Mucosa of stomach (tissue), 1 donor: ENCODE measurements around the gene GCKR.
"Not testable (repeated sequence)": the region's sequence is repeated elsewhere in the genome, so short reads cannot be mapped to it uniquely, and the experiment has no call there.

Experiments
- H3K27me3 ChIP-seq: one replicate; pipeline ENCODE4 v1.7.0; 2013; ENCODE audit warnings: mild to moderate bottlenecking, low read length; ENCODE audit not compliant: control insufficient read depth, insufficient read depth
- H3K36me3 ChIP-seq: one replicate; pipeline ENCODE4 v1.7.0; 2013; ENCODE audit warnings: low read length; ENCODE audit not compliant: control insufficient read depth, insufficient read depth
- H3K4me1 ChIP-seq: one replicate; pipeline ENCODE4 v1.7.0; 2013; ENCODE audit warnings: mild to moderate bottlenecking, low read length; ENCODE audit not compliant: control insufficient read depth, insufficient read depth
- H3K4me3 ChIP-seq: one replicate; pipeline ENCODE4 v1.7.0; 2013; ENCODE audit warnings: low read length
- H3K9ac ChIP-seq: one replicate; pipeline ENCODE4 v1.7.0; 2013; ENCODE audit warnings: mild to moderate bottlenecking, low read length, moderate library complexity
- H3K9me3 ChIP-seq: one replicate; pipeline ENCODE4 v1.7.0; 2013; ENCODE audit warnings: mild to moderate bottlenecking, low read length, moderate library complexity; ENCODE audit not compliant: control insufficient read depth
- donor health status: Pancreatic carcinoma.

The GCKR gene

DNA sequence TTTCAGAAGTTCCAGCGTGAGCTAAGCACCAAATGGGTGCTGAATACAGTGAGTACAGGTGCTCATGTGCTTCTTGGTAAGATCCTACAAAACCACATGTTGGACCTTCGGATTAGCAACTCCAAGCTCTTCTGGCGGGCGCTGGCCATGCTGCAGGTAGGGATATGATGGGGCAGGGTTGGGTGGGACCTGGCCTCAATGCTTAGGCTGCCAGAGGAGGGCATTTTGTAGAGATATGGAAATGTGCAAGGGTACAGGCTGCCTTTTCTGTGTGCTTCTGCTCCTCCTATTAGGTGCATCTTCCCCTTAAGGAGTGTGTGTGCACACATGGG lies 22.1 kb downstream of the GCKR start:
- Histone ChIP-seq H3K4me1 (no peaks in the 10 kb centered on the region), H3K36me3 (no peaks in the 10 kb centered on the region), H3K9me3 (no peaks in the 10 kb centered on the region)

DNA sequence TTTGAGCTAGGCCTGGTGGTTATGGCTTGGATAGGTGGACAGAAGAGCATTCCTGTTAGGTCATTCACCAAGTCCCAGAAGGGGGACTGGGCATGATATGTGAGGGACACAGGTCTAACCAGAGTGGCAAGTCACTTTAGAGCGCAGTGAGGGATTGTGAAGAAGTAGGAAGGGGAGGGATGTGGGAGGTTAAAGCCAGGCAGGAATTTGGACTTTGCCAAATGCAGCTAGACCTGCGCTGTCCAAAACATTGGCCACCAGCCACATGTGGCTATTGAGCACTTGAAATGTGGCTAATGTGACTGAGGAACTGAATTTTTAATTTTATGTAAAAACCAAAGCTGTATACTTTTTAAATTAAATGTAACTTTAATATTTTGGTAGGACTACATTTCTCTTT lies 23.7 kb downstream of the GCKR start:
- no peak overlapping the region for H3K9ac ChIP-seq
- no peaks in the 10 kb centered on the region for H3K9me3 ChIP-seq
- H3K36me3 ChIP-seq: no peaks in the 10 kb centered on the region
- no peaks in the 10 kb centered on the region for H3K4me1 ChIP-seq
- no peaks in the 10 kb centered on the region for H3K27me3 ChIP-seq
- H3K4me3 ChIP-seq: no peak overlapping the region

More for the DNA sequence above, 22.1 kb downstream of the GCKR start:
- Histone ChIP-seq H3K4me3 (no peak overlapping the region), H3K9ac (no peak overlapping the region), H3K27me3 (no peaks in the 10 kb centered on the region)

DNA sequence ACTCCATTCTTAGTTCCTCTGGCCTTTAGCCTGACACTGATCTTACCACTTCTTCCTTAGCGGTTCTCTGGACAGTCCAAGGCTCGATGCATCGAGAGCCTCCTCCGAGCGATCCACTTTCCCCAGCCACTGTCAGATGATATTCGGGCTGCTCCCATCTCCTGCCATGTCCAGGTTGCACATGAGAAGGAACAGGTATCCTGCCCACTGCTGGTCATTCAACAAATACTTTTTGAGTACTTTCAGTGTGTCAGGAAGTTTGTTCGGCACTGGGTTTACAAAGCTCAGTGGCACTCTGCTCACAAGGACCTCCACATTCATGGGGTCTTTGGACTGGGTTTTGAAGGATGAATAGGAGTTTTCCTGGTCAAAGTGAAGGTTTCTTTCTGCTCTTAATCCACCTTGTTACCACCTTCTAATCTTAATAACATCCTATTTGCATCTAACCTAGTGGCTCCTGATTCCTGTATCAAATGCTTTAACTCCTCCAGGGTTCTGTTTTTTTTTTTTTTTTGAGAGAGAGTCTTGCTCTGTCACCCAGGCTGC lies 25.8 kb downstream of the GCKR start:
- Histone ChIP-seq H3K4me3 (no peak overlapping the region), H3K36me3 (no peaks in the 10 kb centered on the region), H3K4me1 (no peaks in the 10 kb centered on the region), H3K9me3 (no peaks in the 10 kb centered on the region), H3K9ac (no peak overlapping the region), H3K27me3 (no peaks in the 10 kb centered on the region)

DNA sequence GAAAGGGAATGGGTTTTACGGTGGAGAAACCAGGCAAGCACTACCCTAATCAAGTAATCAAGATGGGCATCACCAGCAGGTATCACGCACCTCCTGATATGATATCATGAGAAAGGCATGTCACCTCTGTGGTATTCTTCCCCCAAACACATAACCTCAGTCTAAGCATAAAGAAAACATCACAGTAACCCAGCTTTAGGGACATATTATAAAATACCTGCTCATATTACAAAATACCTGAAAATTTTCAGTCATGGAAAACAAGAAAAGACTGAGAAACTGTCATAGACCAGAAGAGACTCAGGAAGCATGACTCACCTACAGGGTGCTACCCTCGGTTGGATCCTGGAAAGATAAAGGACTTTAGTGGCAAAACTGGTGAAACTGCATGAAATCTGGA lies 30.5 kb downstream of the GCKR start:
- Histone ChIP-seq H3K4me3 (no peak overlapping the region), H3K4me1 (no peaks in the 10 kb centered on the region), H3K36me3 (no peaks in the 10 kb centered on the region), H3K27me3 (no peaks in the 10 kb centered on the region), H3K9me3 (no peaks in the 10 kb centered on the region), H3K9ac (no peak overlapping the region)

DNA sequence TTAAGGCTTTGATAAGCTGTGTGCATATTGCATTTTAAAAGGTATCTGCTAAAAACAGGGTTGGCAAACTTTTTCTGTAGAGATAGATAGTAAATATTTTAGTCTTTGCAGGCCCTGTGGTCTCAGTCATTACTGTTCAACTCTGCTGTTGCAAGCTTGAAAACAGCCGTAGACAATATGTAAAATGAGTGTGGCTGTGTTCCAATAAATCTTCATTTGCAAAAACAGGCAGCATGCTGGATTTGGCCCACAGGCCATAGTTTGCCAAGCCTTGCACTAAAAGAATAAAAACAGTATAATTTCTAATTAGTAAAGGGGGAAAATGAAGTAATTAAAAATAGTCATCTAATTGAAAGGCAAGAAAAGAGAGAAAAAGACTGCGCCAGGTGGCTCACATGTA lies 35.3 kb downstream of the GCKR start:
- Histone ChIP-seq H3K36me3 (no peaks in the 10 kb centered on the region), H3K9me3 (no peaks in the 10 kb centered on the region), H3K4me3 (no peak overlapping the region), H3K4me1 (no peaks in the 10 kb centered on the region), H3K27me3 (peaks cover 4% of the 10 kb centered on the region), H3K9ac (no peak overlapping the region)

DNA sequence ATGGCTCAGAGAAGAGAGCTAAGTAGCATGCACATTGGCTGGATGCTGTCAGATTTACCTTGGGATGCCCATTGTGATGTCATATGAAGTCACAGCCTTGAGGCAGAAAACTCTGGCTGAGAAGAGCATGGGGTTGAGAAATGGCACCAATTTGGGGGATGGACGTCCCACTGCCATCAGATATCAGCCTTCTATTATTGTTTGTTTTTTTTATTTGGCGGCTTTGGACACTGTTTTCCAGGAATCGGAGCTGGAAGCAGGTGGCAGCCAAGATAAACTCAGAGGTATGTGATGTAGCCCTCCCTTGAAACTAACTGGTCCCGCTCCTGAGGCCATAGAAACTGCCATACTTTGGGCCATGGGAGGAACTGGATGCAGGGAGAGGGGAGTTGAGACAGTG lies 40.6 kb downstream of the GCKR start:
- Histone ChIP-seq H3K36me3 (no peaks in the 10 kb centered on the region), H3K9ac (no peak overlapping the region), H3K4me3 (no peak overlapping the region), H3K9me3 (no peaks in the 10 kb centered on the region), H3K4me1 (no peaks in the 10 kb centered on the region), H3K27me3 (peaks cover 4% of the 10 kb centered on the region)

DNA sequence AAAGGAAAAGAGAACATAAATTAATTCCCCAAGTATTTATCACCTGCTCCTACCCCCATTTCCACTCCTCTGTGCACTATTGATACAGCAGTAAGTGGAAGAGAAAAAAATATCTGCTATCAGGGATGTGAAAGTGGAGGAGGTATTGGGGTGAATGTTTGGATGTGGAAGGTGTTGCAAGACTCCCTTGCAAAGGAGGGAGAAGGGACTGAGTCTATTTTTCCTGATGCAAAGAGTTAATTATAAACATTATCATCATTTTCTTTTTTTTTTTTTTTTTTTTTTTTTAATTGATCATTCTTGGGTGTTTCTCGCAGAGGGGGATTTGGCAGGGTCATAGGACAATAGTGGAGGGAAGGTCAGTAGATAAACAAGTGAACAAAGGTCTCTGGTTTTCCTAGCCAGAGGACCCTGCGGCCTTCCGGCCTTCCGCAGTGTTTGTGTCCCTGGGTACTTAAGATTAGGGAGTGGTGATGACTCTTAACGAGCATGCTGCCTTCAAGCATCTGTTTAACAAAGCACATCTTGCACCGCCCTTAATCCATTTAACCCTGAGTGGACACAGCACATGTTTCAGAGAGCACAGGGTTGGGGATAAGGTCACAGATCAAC lies 42.3 kb downstream of the GCKR start:
- not testable (repeated sequence) for H3K36me3 ChIP-seq

DNA sequence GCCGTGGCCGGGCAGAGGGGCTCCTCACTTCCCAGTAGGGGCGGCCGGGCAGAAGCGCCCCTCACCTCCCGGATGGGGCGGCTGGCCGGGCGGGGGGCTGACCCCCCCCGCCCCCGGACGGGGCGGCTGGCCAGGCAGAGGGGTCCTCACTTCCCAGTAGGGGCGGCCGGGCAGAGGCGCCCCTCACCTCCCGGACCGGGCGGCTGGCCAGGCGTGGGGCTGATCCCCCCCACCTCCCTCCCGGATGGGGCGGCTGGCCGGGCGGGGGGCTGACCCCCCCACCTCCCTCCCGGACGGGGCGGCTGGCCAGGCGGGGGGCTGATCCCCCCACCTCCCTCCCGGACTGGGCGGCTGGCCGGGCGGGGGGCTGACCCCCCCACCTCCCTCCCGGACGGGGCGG lies 43.0 kb downstream of the GCKR start:
- H3K36me3 ChIP-seq, H3K4me1 ChIP-seq, H3K9me3 ChIP-seq, H3K9ac ChIP-seq, H3K27me3 ChIP-seq, H3K4me3 ChIP-seq: not testable (repeated sequence)

More for the DNA sequence above, 42.3 kb downstream of the GCKR start:
- H3K27me3 ChIP-seq, H3K4me1 ChIP-seq, H3K9me3 ChIP-seq, H3K9ac ChIP-seq, H3K4me3 ChIP-seq: not testable (repeated sequence)

DNA sequence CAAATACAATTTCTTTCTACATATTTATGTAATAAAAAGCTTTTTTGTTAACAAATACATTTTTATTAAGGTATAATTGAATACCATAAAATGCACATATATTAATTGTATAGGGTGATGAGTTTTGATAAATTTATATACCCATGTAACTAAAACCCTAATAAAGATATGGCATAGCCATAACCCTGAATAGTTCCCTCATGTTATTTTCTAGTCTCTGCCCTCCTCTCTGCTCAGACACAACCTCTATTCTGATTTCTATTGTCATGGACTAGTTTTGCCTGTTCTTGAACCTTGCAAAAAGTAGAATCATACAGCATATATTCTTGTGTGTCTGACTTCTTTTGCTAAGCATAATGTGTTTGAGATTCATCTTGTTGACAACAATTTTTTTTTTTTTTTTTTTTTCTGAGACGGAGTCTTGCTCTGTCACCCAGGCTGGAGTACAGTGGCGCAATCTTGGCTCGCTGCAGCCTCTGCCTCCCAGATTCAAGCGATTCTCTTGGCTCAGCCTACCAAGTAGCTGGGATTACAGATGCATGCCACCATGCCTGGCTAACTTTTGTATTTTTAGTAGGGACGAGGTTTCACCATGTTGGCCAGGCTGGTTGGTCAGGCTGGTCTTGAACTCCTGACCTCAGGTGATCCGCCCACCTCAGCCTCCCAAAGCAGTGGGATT lies 47.6 kb downstream of the GCKR start:
- Histone ChIP-seq H3K9ac (no peak overlapping the region), H3K4me1 (no peaks in the 10 kb centered on the region), H3K36me3 (no peaks in the 10 kb centered on the region), H3K9me3 (no peaks in the 10 kb centered on the region), H3K4me3 (no peak overlapping the region), H3K27me3 (no peaks in the 10 kb centered on the region)

DNA sequence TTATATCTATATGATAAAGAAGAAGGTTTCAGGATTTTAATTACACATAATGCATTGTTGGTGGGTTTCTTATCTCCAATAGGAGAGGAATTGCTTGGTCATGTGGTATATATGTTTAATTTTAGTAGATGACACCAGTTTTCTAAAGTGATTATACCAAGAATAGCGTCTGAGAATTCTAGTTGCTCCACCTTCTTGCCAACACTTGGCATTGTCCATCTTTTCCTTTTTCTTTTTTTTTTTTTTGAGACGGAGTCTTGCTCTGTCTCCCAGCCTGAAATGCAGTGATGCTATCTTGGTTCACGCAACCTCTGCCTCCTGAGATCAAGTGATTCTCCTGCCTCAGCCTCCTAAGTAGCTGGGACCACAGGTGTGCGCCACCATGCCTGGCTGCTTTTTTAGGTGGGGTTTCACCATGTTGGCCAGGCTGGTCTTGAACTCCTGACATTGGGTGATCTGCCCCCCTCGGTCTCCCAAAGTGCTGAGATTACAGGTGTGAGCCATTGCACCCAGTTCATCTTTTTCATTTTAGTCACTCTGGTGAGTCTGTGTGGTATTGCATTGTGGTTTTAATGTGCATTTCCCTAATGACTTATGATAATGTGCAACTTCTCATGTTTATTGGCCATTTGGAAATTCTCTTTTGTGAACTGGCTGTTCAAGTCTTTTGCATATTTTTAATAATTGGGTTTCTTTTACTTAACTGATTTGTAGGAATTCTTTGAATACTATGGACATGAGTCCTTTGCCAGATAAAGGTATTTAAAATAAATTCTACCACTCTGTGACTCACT lies 48.9 kb downstream of the GCKR start:
- H3K4me3 ChIP-seq: no peak overlapping the region
- no peak overlapping the region for H3K9ac ChIP-seq
- H3K4me1 ChIP-seq: no peaks in the 10 kb centered on the region
- H3K36me3 ChIP-seq: no peaks in the 10 kb centered on the region
- no peaks in the 10 kb centered on the region for H3K27me3 ChIP-seq
- no peaks in the 10 kb centered on the region for H3K9me3 ChIP-seq

DNA sequence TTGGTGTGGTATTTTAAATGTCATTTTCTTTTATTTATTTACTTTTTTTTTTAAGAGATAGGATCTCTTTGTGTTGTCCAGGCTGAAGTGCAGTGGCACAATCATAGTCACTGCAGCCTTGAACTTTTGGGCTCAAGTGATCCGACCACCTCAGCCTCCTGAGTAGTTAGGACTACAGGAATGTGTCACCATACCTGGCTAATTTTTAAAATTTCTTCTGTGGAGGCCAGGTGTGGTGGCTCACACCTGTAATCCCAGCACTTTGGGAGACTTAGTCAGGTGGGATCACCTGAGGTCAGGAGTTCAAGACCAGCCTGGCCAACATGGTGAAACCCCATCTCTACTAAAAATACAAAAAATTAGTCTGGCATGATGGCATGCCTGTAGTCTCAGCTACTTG lies 52.7 kb downstream of the GCKR start:
- no peaks in the 10 kb centered on the region for H3K36me3 ChIP-seq
- no peaks in the 10 kb centered on the region for H3K4me1 ChIP-seq
- H3K9ac ChIP-seq: no peak overlapping the region
- no peaks in the 10 kb centered on the region for H3K9me3 ChIP-seq
- no peak overlapping the region for H3K4me3 ChIP-seq
- peaks cover 6% of the 10 kb centered on the region for H3K27me3 ChIP-seq

DNA sequence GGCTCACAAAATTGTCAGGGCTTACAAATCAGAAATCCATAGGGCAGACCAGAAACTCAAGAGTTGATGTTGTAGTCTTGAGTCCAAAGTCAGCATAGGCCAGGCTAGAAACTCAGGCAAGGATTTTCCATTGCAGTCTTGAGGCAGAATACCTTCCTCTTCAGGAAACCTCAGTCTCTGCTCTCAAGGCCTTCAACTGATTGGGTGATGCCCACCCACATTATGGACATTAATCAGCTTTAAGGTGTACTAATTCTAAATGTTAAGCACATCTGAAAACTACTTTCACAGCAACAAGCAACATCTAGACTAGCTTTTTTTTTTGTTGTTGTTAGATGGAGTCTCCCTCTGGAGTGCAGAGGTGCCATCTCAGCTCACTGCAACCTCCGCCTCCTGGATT lies 54.9 kb downstream of the GCKR start:
- H3K36me3 ChIP-seq: no peaks in the 10 kb centered on the region
- no peak overlapping the region for H3K4me3 ChIP-seq
- no peak overlapping the region for H3K9ac ChIP-seq
- peaks cover 6% of the 10 kb centered on the region for H3K27me3 ChIP-seq
- no peaks in the 10 kb centered on the region for H3K9me3 ChIP-seq
- no peaks in the 10 kb centered on the region for H3K4me1 ChIP-seq
